Stimulated activated memory B cell treated with anti-CD40 and anti-IgM and Interleukin-4, amounts not matched to agents 10 μg/mL and 1 μg/mL and 100 μg/mL, for 72 hours (primary cell): Measurements from ENCODE around the gene SGTA.

ENCODE experiments used
- ATAC-seq: fragments of 150-1000 bp; cut with Tn5 transposase; 2 replicates; pipeline ENCODE4 v1.10.0; 2021
- H3K27ac Mint-ChIP-seq: one replicate; pipeline ENCODE4 v1.8.0; 2022; ENCODE audit warnings: mild to moderate bottlenecking, mixed read lengths
- H3K27me3 Mint-ChIP-seq: one replicate; pipeline ENCODE4 v1.8.0; 2022; ENCODE audit warnings: mixed read lengths
- H3K36me3 Mint-ChIP-seq: one replicate; pipeline ENCODE4 v1.8.0; 2022; ENCODE audit warnings: mixed read lengths
- H3K4me1 Mint-ChIP-seq: one replicate; pipeline ENCODE4 v1.8.0; 2022; ENCODE audit warnings: mixed read lengths
- H3K4me3 Mint-ChIP-seq: one replicate; pipeline ENCODE4 v1.8.0; 2022; ENCODE audit warnings: mild to moderate bottlenecking, moderate library complexity, mixed read lengths
- H3K9me3 Mint-ChIP-seq: one replicate; pipeline ENCODE4 v1.8.0; 2022; ENCODE audit warnings: mixed read lengths

SGTA gene

DNA sequence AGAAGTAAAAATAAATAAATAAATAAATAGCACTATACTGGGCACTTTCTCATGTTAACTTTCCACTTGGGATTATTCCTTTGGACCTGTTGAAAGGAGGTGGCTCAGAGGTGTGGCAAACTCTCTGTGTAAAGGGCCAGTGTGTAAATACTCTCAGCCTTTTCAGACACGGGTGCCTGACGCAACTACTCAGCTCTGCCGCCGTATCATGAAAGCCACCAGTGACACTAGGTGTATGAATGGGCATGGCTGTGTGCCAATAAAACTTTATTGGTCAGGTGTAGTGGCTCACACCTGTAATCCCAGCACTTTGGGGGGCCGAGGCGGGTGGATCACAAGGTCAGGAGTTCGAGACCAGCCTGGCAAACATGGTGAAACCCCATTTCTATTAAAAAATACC is 23.1 kb downstream of the SGTA start:
- Mint-ChIP-seq H3K4me3 (no peak overlapping the region), H3K27me3 (no peaks in the 10 kb centered on the region), H3K27ac (no peak overlapping the region), H3K36me3 (peaks cover 60% of the 10 kb centered on the region), H3K4me1 (no peaks in the 10 kb centered on the region), H3K9me3 (no peaks in the 10 kb centered on the region)
- no peak for ATAC-seq

GRCh38 chr19:2759362-2759761 is 23.7 kb downstream of the SGTA start:
- no peak for ATAC-seq
- no peak overlapping the region for H3K27ac Mint-ChIP-seq
- no peaks in the 10 kb centered on the region for H3K9me3 Mint-ChIP-seq
- H3K27me3 Mint-ChIP-seq, result no peaks in the 10 kb centered on the region
- H3K4me3 Mint-ChIP-seq, result no peak overlapping the region
- peaks cover 62% of the 10 kb centered on the region for H3K36me3 Mint-ChIP-seq
- no peaks in the 10 kb centered on the region for H3K4me1 Mint-ChIP-seq

GRCh38 chr19:2758601-2759313 is 24.3 kb downstream of the SGTA start:
- H3K4me1 Mint-ChIP-seq, result no peaks in the 10 kb centered on the region
- no peaks in the 10 kb centered on the region for H3K27me3 Mint-ChIP-seq
- H3K9me3 Mint-ChIP-seq, result no peaks in the 10 kb centered on the region
- peaks cover 68% of the 10 kb centered on the region for H3K36me3 Mint-ChIP-seq
- H3K27ac Mint-ChIP-seq, result no peak overlapping the region
- no peak overlapping the region for H3K4me3 Mint-ChIP-seq
- no peak for ATAC-seq

DNA sequence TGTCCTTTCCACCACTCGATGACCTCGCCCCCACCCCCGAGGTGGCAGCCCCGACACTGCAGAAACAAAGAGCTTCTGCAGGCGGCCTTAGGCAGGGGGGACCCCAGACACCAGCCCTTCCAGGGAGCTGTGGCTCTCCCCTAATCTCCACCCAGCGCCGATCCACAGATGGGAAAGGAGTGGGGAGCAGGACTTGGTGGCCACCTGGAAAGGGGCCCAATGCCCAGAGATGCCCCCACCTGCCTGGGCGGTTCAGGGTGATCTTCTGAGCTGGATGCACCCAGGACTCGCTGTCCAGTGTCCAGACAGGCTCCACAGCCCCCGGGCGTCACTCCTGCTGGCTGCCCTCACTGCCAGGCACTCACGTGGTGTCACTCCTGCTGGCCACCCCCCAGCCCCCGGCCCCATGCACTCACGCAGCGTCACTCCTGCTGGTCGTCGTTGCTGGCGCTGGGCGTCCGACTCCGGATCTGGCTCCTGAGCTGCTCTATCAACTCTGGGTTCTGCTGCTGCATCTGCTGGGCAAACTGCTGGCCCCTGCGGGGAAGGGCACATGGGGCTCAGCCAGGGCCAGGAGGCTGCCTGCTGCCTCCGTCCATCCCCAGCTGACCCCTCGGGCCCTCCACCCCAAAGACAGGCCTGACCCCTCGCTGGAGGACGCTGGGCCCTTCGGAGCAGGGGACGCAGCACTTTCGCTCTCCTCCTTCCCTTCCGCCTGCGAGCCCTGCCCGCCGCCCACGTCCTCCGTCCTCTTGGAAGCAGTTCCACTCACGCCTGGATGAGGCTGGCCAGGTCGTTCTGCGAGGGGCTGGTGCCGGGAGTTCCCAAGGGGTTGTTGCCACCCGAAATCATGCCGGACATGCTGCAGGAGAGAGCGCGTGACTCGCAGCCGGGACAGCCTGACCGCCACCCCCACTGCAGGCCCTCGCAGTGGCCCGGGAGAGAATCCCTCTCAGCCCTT is 25.9 kb downstream of the SGTA start:
- Mint-ChIP-seq H3K4me1 (no peaks in the 10 kb centered on the region), H3K9me3 (no peaks in the 10 kb centered on the region), H3K27me3 (no peaks in the 10 kb centered on the region), H3K36me3 (peaks cover 67% of the 10 kb centered on the region), H3K27ac (no peak overlapping the region), H3K4me3 (no peak overlapping the region)
- ATAC-seq, result no peak

DNA sequence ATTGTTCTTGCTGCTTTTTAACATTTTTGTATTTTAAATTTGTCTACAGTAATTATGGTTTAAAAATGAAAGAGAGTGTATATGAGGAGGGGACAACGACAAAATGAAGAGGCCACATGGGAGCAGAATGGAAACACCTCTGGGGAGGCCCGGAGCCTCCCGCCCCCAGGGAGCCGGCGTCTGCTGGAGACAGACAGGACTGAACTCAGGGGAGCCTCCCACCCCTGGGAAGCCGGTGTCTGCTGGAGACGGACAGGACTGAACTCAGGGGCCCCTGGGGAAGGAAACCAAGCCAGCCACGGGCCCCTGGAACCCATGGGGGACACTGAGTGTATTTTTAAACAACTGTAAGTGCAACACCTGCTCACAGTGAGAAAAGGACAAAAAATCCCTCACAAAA is 26.6 kb downstream of the SGTA start:
- no peak overlapping the region for H3K27ac Mint-ChIP-seq
- no peaks in the 10 kb centered on the region for H3K9me3 Mint-ChIP-seq
- peaks cover 63% of the 10 kb centered on the region for H3K36me3 Mint-ChIP-seq
- H3K27me3 Mint-ChIP-seq, result no peaks in the 10 kb centered on the region
- ATAC-seq, result no peak
- H3K4me1 Mint-ChIP-seq, result no peaks in the 10 kb centered on the region
- H3K4me3 Mint-ChIP-seq, result no peak overlapping the region

DNA sequence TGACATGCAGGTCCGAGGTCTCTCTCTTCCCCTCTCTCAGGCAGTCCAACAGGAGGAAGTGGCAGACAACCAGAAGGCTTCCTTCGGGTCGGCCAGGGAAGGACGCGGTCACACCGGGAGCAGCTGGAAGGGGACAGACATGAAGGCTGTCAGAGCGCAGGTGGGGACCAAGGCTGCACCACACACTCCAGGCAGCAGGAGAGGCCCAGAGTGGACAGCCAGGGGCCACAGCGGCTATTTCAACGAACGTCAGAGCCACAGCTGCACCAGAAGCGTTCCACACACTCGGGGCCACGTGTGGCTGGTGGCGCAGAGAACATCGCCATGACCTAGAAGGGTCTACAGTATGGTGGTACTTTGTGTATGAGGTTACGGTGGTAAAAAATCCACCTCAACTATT is 27.3 kb downstream of the SGTA start:
- no peaks in the 10 kb centered on the region for H3K9me3 Mint-ChIP-seq

DNA sequence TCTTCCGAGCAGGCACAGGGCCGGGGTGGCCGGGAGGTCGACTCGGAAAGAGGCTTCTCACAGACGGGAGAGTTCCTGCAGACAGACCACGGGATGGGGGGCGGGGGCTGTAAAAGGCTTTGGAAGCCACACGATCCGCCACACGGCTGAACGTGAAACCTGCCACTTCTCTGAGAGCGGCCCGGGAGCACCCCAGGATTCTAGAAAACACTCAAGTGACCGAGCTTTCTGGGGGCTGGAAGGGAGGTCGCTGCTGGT is 27.7 kb downstream of the SGTA start:
- no peak overlapping the region for H3K27ac Mint-ChIP-seq

More for the DNA sequence above, 27.3 kb downstream of the SGTA start:
- H3K36me3 Mint-ChIP-seq, result peaks cover 60% of the 10 kb centered on the region
- no peak for ATAC-seq
- no peak overlapping the region for H3K4me3 Mint-ChIP-seq
- H3K27me3 Mint-ChIP-seq, result no peaks in the 10 kb centered on the region
- H3K27ac Mint-ChIP-seq, result no peak overlapping the region
- H3K4me1 Mint-ChIP-seq, result no peaks in the 10 kb centered on the region

GRCh38 chr19:2754659-2755447 is 28.2 kb downstream of the SGTA start:
- Mint-ChIP-seq H3K27me3 (no peaks in the 10 kb centered on the region), H3K27ac (no peak overlapping the region), H3K9me3 (no peaks in the 10 kb centered on the region), H3K4me3 (no peak overlapping the region), H3K36me3 (peaks cover 52% of the 10 kb centered on the region), H3K4me1 (no peaks in the 10 kb centered on the region)
- no peak for ATAC-seq

More for the DNA sequence above, 27.7 kb downstream of the SGTA start:
- Mint-ChIP-seq H3K4me3 (no peak overlapping the region), H3K9me3 (no peaks in the 10 kb centered on the region), H3K36me3 (peaks cover 56% of the 10 kb centered on the region), H3K27me3 (no peaks in the 10 kb centered on the region), H3K4me1 (no peaks in the 10 kb centered on the region)
- ATAC-seq, result no peak

- ATAC-seq, result no peak
- H3K9me3 Mint-ChIP-seq, result no peaks in the 10 kb centered on the region
- H3K4me3 Mint-ChIP-seq, result no peak overlapping the region
- H3K4me1 Mint-ChIP-seq, result peaks cover 12% of the 10 kb centered on the region
- H3K27me3 Mint-ChIP-seq, result no peaks in the 10 kb centered on the region
- no peak overlapping the region for H3K27ac Mint-ChIP-seq
- H3K36me3 Mint-ChIP-seq, result peaks cover 29% of the 10 kb centered on the region
These were observed 31.6 kb downstream of the SGTA start for GRCh38 chr19:2751438-2751830.

GRCh38 chr19:2750808-2751437 is 32.1 kb downstream of the SGTA start:
- Mint-ChIP-seq H3K4me3 (no peak overlapping the region), H3K36me3 (peaks cover 24% of the 10 kb centered on the region), H3K27me3 (no peaks in the 10 kb centered on the region), H3K9me3 (no peaks in the 10 kb centered on the region), H3K27ac (no peak overlapping the region), H3K4me1 (peaks cover 12% of the 10 kb centered on the region)
- ATAC-seq, result no peak

GRCh38 chr19:2747349-2747748 is 35.7 kb downstream of the SGTA start:
- Mint-ChIP-seq H3K4me1 (peaks cover 12% of the 10 kb centered on the region), H3K36me3 (no peaks in the 10 kb centered on the region), H3K27me3 (no peaks in the 10 kb centered on the region), H3K4me3 (no peak overlapping the region), H3K9me3 (no peaks in the 10 kb centered on the region), H3K27ac (no peak overlapping the region)
- ATAC-seq, result no peak

- Mint-ChIP-seq H3K9me3 (no peaks in the 10 kb centered on the region), H3K27ac (no peak overlapping the region), H3K36me3 (no peaks in the 10 kb centered on the region), H3K4me1 (peaks cover 23% of the 10 kb centered on the region), H3K27me3 (no peaks in the 10 kb centered on the region), H3K4me3 (no peak overlapping the region)
- no peak for ATAC-seq
These were observed 39.0 kb downstream of the SGTA start for GRCh38 chr19:2744113-2744512.

GRCh38 chr19:2743099-2743498 is 40.0 kb downstream of the SGTA start:
- H3K9me3 Mint-ChIP-seq, result no peaks in the 10 kb centered on the region

DNA sequence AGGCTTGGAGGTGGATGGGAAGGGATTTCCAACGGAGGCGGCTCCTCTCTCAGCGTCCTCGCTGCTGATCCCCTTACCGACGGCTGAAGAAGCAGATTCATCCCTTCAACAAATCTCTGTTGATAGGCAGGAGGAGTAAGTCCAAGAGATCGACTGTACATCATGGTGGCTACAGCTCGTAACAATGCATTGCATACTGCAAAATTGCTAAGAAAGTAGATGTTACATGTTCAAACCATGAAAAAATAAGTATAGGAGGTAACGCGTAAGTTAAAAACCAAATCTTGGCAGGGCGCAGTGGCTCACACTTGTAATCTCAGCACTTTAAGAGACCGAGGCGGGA is 42.8 kb downstream of the SGTA start:
- Mint-ChIP-seq H3K4me3 (peak overlapping the region; percentile 82), H3K4me1 (peaks cover 33% of the 10 kb centered on the region), H3K36me3 (peaks cover 23% of the 10 kb centered on the region), H3K27ac (peak overlapping the region; percentile 79), H3K27me3 (no peaks in the 10 kb centered on the region), H3K9me3 (no peaks in the 10 kb centered on the region)
- no peak for ATAC-seq

More at GRCh38 chr19:2743099-2743498, 40.0 kb downstream of the SGTA start:
- no peaks in the 10 kb centered on the region for H3K27me3 Mint-ChIP-seq
- H3K27ac Mint-ChIP-seq, result no peak overlapping the region
- H3K4me3 Mint-ChIP-seq, result no peak overlapping the region
- no peaks in the 10 kb centered on the region for H3K36me3 Mint-ChIP-seq
- no peak for ATAC-seq
- peaks cover 30% of the 10 kb centered on the region for H3K4me1 Mint-ChIP-seq
